GM21423 (cell line): ENCODE data around the gene TBC1D24.
"Not testable (repeated sequence)": the region's sequence is repeated elsewhere in the genome, so short reads cannot be mapped to it uniquely, and the experiment has no call there.

Source experiments
- ATAC-seq: cut with Tn5 transposase; IDR thresholded peaks from one replicate; pipeline ENCODE4 v1.9.1; 2021; ENCODE audit warnings: mild to moderate bottlenecking, moderate library complexity; ENCODE audit not compliant: unreplicated experiment

The TBC1D24 gene

DNA sequence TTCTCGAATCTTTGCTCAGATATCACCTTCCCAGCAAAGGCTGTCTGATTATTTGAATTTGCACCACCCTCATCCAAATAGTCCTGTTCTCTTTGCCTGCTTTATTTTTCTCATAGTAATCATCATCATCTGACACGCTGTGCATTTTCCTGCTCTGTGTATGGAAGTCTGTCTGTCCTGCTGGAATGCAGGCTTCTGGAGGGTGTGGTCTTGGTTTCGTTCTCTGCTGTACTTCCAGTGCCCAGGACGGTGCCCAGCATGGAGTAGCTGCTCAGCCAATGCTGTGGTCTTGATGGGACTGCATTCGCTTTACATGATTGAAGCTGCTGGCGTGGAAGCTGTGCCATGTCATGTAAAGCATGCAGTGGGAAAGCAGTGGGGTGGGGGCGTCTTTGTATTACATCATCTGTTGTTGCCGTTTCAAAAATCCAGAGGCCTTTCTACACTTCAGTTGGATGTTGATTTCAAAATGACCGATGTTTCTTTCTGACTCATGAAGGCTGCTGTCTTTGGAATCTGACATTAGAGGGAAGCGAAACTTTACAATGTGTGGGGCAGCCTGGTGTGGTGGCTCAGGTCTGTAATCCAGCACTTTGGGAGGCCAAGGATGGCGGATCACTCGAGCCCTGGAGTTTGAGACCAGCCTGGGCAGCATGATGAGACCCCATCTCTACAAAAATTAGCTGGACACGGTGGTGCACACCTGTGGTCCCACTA is 79.9 kb downstream of the TBC1D24 start:
- not testable (repeated sequence) for ATAC-seq
